Stimulated activated CD8-positive, alpha-beta memory T cell treated with anti-CD3 and anti-CD28 coated beads, Interleukin-15, amount 100 ng/mL, for 24 hours (primary cell): ENCODE data around the gene PDILT.
"Not testable (repeated sequence)": the region's sequence is repeated elsewhere in the genome, so short reads cannot be mapped to it uniquely, and the experiment has no call there.

Source experiments
- DNase-seq: peaks from one replicate; pipeline ENCODE4 v3.0.0-alpha.2; 2020; ENCODE audit warnings: low read depth

Gene PDILT

GRCh38 chr16:20321671-20322070 is 82.9 kb downstream of the PDILT start:
- DNase-seq, result no peak

- DNase-seq, result not testable (repeated sequence)
These were observed 83.5 kb downstream of the PDILT start for GRCh38 chr16:20321051-20321450.

- DNase-seq, result no peak
These were observed 83.9 kb downstream of the PDILT start for GRCh38 chr16:20320592-20320991.

- DNase-seq, result no peak
These were observed 84.4 kb downstream of the PDILT start for GRCh38 chr16:20320178-20320577.

GRCh38 chr16:20319406-20319805 is 85.1 kb downstream of the PDILT start:
- DNase-seq, result no peak

- no peak for DNase-seq
These were observed 86.1 kb downstream of the PDILT start for GRCh38 chr16:20318437-20318836.

- DNase-seq, result no peak
These were observed 86.5 kb downstream of the PDILT start for GRCh38 chr16:20318006-20318405.

GRCh38 chr16:20317117-20317516 is 87.4 kb downstream of the PDILT start:
- no peak for DNase-seq

- no peak for DNase-seq
These were observed 87.8 kb downstream of the PDILT start for GRCh38 chr16:20316715-20317114.

GRCh38 chr16:20315764-20316163 is 88.8 kb downstream of the PDILT start:
- DNase-seq, result no peak

GRCh38 chr16:20314575-20314974 is 90.0 kb downstream of the PDILT start:
- DNase-seq, result no peak

GRCh38 chr16:20313741-20314140 is 90.8 kb downstream of the PDILT start:
- no peak for DNase-seq

GRCh38 chr16:20312536-20313095 is 91.9 kb downstream of the PDILT start:
- DNase-seq, result not testable (repeated sequence)

- DNase-seq, result no peak
These were observed 93.0 kb downstream of the PDILT start for GRCh38 chr16:20311548-20311947.

- DNase-seq, result no peak
These were observed 93.8 kb downstream of the PDILT start for GRCh38 chr16:20310421-20311395.

- no peak for DNase-seq
These were observed 94.8 kb downstream of the PDILT start for GRCh38 chr16:20309786-20310185.
